IPS-NIHi7 (cell line): Measurements from ENCODE around the gene PBX1.
"Not testable (repeated sequence)": the region's sequence is repeated elsewhere in the genome, so short reads cannot be mapped to it uniquely, and the experiment has no call there.

Experiments used
- DNase-seq: peaks from one replicate; pipeline ENCODE4 v3.0.0; 2012; ENCODE audit warnings: mixed read lengths; ENCODE audit errors: extremely low spot score

PBX1 gene

GRCh38 chr1:164640686-164641352, 81.8 kb downstream of the PBX1 start:
- DNase-seq, result no peak

GRCh38 chr1:164641353-164641730, 82.4 kb downstream of the PBX1 start:
- DNase-seq, result no peak

- DNase-seq, result no peak
These were observed 84.0 kb downstream of the PBX1 start for GRCh38 chr1:164643018-164643417.

GRCh38 chr1:164644268-164644667, 85.3 kb downstream of the PBX1 start:
- no peak for DNase-seq

GRCh38 chr1:164644774-164645644, 86.0 kb downstream of the PBX1 start:
- no peak for DNase-seq

GRCh38 chr1:164645921-164646320, 86.9 kb downstream of the PBX1 start:
- DNase-seq, result no peak

- peak; percentile 51 for DNase-seq
These were observed 88.2 kb downstream of the PBX1 start for GRCh38 chr1:164647211-164647610.

GRCh38 chr1:164648636-164649035, 89.7 kb downstream of the PBX1 start:
- DNase-seq, result no peak

- DNase-seq, result no peak
These were observed 90.2 kb downstream of the PBX1 start for GRCh38 chr1:164649146-164649545.

- DNase-seq, result no peak
These were observed 91.5 kb downstream of the PBX1 start for GRCh38 chr1:164650531-164650930.

- no peak for DNase-seq
These were observed 92.5 kb downstream of the PBX1 start for GRCh38 chr1:164651351-164651951.

- not testable (repeated sequence) for DNase-seq
These were observed 94.0 kb downstream of the PBX1 start for GRCh38 chr1:164652969-164653368.

GRCh38 chr1:164653705-164654104, 94.7 kb downstream of the PBX1 start:
- DNase-seq, result no peak

GRCh38 chr1:164654200-164654599, 95.2 kb downstream of the PBX1 start:
- no peak for DNase-seq

GRCh38 chr1:164658864-164659263, 99.9 kb downstream of the PBX1 start:
- no peak for DNase-seq

- no peak for DNase-seq
These were observed 100.8 kb downstream of the PBX1 start for GRCh38 chr1:164659621-164660411.

- no peak for DNase-seq
These were observed 101.4 kb downstream of the PBX1 start for GRCh38 chr1:164660412-164660772.

- DNase-seq, result no peak
These were observed 101.8 kb downstream of the PBX1 start for GRCh38 chr1:164660775-164661174.

- DNase-seq, result no peak
These were observed 103.5 kb downstream of the PBX1 start for GRCh38 chr1:164662462-164662861.

- no peak for DNase-seq
These were observed 104.0 kb downstream of the PBX1 start for GRCh38 chr1:164662955-164663354.

GRCh38 chr1:164664127-164664526, 105.1 kb downstream of the PBX1 start:
- no peak for DNase-seq

GRCh38 chr1:164667001-164667400, 108.0 kb downstream of the PBX1 start:
- DNase-seq, result no peak
